GM19397 (cell line): Measurements from ENCODE around the gene PDCD6IP.
A peak's percentile ranks its signal among the peaks of the same experiment; 100 is the strongest.
"Not testable (repeated sequence)": the region's sequence is repeated elsewhere in the genome, so short reads cannot be mapped to it uniquely, and the experiment has no call there.

ENCODE experiments used
- ATAC-seq: cut with Tn5 transposase; IDR thresholded peaks from one replicate; pipeline ENCODE4 v1.9.1; 2021; ENCODE audit warnings: mild to moderate bottlenecking, moderate library complexity; ENCODE audit not compliant: unreplicated experiment

Gene PDCD6IP

GRCh38 chr3:33798418-33799201 is at the start of gene PDCD6IP:
PDCD6IP (plus strand) TSS chr3:33798630; CDS start chr3:33798729, 99 bp downstream.
- peak; percentile 90 for ATAC-seq

DNA sequence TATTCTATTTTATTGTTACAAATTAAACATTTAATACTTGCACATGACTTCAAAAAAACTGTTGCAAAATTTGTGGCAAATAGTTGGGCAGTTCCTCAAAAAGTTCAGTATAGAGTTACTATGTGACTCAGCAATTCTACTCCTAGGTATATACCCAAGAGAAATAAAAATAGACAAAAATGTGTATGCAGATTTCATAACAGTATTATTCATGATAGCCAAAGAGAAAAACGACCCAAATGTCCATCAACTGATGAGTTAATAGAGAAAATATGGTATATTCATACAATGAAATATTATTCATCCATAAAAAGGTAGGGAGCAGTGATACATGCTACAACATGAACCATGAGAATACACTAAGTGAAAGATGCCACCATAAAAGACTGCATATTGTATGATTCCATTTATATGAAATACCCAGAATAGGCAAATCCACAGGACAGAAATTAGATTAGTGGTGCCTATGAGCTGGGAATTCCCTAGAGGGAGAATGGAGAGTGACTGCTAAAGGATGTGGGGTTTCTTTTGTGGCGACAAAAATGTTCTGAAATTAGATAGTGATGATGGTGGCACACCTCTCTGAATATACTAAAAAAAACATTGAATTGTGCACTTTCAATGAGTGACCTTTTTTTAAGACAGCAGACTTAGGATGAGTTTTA is 48.8 kb upstream of the PDCD6IP start:
- no peak for ATAC-seq

DNA sequence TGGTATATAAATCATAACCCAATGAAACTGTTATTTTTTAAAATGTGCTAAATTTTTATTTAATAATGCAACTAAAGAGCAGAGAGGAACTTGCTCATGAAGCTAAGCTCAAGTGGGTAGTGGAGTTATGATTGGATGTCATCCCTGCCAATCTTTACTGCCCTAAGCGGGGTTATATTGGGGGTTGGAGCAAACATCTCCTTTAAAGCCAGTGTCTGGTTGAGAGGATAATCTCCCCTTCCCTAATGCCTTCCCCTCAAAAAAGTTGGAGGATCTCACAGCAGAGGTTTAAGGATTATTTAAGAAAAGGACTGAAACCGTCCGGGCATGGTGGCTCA is 48.2 kb upstream of the PDCD6IP start:
- no peak for ATAC-seq

- no peak for ATAC-seq
Observed at GRCh38 chr3:33751336-33751735, 47.1 kb upstream of the PDCD6IP start.

GRCh38 chr3:33754391-33754790 is 44.0 kb upstream of the PDCD6IP start:
- not testable (repeated sequence) for ATAC-seq

GRCh38 chr3:33758281-33758680 is 40.1 kb upstream of the PDCD6IP start:
- ATAC-seq = no peak

GRCh38 chr3:33758864-33759263 is 39.6 kb upstream of the PDCD6IP start:
- ATAC-seq = no peak

- no peak for ATAC-seq
Observed at GRCh38 chr3:33768578-33769330, 29.7 kb upstream of the PDCD6IP start.

- ATAC-seq = no peak
Observed at GRCh38 chr3:33773637-33774036, 24.8 kb upstream of the PDCD6IP start.

DNA sequence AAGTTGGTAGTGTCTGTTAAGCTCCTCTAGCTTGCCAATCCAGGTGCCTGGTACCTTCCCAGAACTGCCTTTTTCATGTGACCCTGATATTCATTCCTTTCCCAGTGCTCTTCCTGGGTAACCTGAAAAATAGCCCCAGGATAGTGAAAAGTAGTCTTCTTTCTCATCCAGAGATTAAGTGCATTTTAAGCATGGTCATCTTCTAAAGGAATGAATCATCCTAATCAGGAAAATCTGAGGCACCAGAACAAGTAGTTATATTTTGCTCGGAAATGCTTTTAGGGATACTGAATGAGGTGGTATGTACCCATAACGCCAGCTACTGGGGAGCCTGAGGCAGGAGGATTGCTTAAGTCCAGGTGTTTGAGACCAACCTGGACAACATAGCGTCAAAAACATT is 23.1 kb upstream of the PDCD6IP start:
- ATAC-seq = no peak

DNA sequence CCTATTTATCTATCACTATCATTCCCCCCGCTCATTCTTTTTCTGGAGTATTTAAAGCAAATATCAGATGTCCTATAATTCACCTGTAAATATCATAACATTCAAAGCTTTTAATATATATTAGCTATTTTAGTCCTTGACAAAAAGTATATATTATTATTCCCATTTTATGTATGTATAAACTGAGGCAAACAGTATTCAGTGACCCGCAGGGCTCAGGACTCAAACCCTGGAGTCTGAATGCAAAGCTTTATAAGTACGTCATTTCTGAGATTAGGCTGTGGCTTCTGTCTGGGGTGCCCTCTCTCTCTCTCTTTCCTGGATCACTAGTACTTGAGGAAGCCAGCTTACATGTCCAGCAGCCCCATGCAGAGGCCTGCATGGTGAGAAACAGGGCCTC is 20.4 kb upstream of the PDCD6IP start:
- no peak for ATAC-seq

DNA sequence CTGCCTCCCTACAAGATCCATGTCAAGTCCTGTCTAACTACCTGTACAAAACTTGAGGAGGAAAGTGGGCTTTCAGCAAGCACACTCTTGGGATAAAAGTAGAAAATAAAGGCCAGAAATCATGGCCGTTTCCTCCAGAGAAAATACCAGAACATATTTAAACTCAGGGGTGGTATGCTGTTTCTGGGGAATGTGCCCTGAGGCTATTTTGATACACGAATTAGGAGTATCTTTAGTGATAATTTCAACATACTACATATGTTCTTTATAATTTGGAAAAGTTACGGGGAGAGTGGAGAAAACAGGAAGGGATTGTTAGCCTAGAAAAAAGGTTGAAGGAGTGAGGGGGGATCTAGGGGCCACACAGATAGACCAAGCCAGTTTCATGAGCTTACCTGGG is 18.7 kb upstream of the PDCD6IP start:
- ATAC-seq = no peak

GRCh38 chr3:33781413-33781812 is 17.0 kb upstream of the PDCD6IP start:
- ATAC-seq = not testable (repeated sequence)

GRCh38 chr3:33786565-33787327 is 11.7 kb upstream of the PDCD6IP start:
- no peak for ATAC-seq

GRCh38 chr3:33787328-33788009 is 11.0 kb upstream of the PDCD6IP start:
- ATAC-seq = peak; percentile 75

DNA sequence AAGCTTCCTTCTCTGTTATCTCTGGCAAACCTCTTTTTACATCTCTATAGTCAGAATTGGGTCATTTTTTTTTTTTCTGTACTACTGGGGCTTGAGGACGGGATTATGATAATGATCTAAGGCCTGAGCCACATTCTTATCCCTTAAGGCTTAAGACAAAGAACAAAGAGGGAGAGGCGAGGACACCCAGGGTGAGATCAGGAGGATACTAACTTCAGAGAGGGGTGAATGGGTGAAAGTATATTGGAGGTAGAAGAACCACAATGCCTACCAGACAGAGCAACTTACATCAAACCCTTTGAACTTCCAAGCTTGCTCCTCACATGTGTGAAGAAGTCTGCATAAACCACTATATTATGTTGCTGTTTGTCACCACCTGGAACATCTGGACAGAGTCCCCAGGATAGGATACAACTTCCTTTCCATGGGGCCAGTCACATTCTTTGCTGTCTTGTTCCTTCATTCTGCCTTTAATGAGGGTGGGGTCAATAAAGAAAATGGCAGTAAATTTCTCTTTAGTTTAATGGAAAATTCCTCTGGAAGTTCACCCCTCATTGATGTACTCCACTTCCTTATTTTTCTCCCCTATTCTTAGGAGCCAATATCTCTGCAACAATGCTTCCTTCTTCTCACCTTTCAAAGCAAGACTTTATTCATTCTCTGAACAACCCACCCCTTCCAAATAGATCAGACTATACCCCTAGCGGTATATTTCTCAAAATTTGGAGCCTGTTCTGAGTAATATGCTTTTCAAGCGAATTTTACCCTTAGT is 9.1 kb upstream of the PDCD6IP start:
- no peak for ATAC-seq

DNA sequence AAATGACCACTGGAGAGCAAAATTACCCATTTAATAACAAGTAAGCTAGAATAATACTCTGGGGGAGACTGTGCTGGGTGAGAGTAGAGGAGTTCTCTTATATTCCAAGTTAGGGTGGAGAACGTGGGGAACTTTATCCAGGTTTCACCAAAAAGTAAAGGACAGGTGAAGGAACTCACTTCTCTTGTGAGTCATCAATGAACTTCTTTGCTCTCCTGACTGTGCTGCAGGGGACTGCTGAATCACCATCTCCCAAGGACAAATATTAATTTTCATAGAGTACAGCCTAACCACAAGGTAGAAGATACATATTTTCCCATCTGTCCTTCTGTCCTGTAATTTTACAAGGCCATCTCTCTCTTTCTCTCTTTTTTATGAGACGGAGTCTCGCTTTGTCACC is 8.3 kb upstream of the PDCD6IP start:
- no peak for ATAC-seq

- no peak for ATAC-seq
Observed at GRCh38 chr3:33791477-33792166, 6.8 kb upstream of the PDCD6IP start.
